Hematopoietic multipotent progenitor cell treated with erythropoietin and hydrocortisone succinate and interleukin-3 and kit ligand, for 4 days (in vitro differentiated cells): Measurements from ENCODE around the gene TACO1.

Experiments used
- DNase-seq: peaks from one replicate; pipeline ENCODE4 v3.0.0-alpha.2; 2015

The TACO1 gene

GRCh38 chr17:63600569-63601438 lies at the start of gene TACO1:
Gene TACO1 (plus strand): TSS chr17:63600895. CDS start chr17:63601084, 189 bp downstream.
- peak; percentile 92 for DNase-seq

- no peak for DNase-seq
These were observed 48.5 kb upstream of the TACO1 start for GRCh38 chr17:63552211-63552610.

GRCh38 chr17:63555500-63556156 lies 45.1 kb upstream of the TACO1 start:
- DNase-seq: peak; percentile 62

GRCh38 chr17:63557416-63557815 lies 43.3 kb upstream of the TACO1 start:
- no peak for DNase-seq

GRCh38 chr17:63558441-63558840 lies 42.3 kb upstream of the TACO1 start:
- no peak for DNase-seq

GRCh38 chr17:63561819-63562218 lies 38.9 kb upstream of the TACO1 start:
- no peak for DNase-seq

GRCh38 chr17:63563339-63563738 lies 37.4 kb upstream of the TACO1 start:
- DNase-seq: no peak

GRCh38 chr17:63564562-63564961 lies 36.1 kb upstream of the TACO1 start:
- DNase-seq: no peak

- DNase-seq: no peak
These were observed 33.5 kb upstream of the TACO1 start for GRCh38 chr17:63567229-63567628.

- no peak for DNase-seq
These were observed 32.1 kb upstream of the TACO1 start for GRCh38 chr17:63568563-63568962.

- DNase-seq: peak; percentile 66
These were observed 28.9 kb upstream of the TACO1 start for GRCh38 chr17:63571632-63572310.

- DNase-seq: no peak
These were observed 27.1 kb upstream of the TACO1 start for GRCh38 chr17:63573634-63574033.

- DNase-seq: no peak
These were observed 22.5 kb upstream of the TACO1 start for GRCh38 chr17:63578027-63578768.

GRCh38 chr17:63578769-63579111 lies 22.0 kb upstream of the TACO1 start:
- DNase-seq: no peak

- no peak for DNase-seq
These were observed 21.1 kb upstream of the TACO1 start for GRCh38 chr17:63579633-63580032.

- no peak for DNase-seq
These were observed 12.9 kb upstream of the TACO1 start for GRCh38 chr17:63587770-63588169.

GRCh38 chr17:63588797-63589196 lies 11.9 kb upstream of the TACO1 start:
- DNase-seq: no peak

GRCh38 chr17:63589646-63590045 lies 11.0 kb upstream of the TACO1 start:
- no peak for DNase-seq

- DNase-seq: no peak
These were observed 7.9 kb upstream of the TACO1 start for GRCh38 chr17:63592797-63593196.

GRCh38 chr17:63595132-63595531 lies 5.6 kb upstream of the TACO1 start:
- DNase-seq: no peak

GRCh38 chr17:63596856-63597586 lies 3.7 kb upstream of the TACO1 start:
- DNase-seq: peak; percentile 23

- peak; percentile 22 for DNase-seq
These were observed 2.4 kb upstream of the TACO1 start for GRCh38 chr17:63598281-63598680.
